OCI-M2 (cell line): ENCODE measurements around the gene PHYHIPL.

Source experiments
- DNase-seq: peaks from one replicate; lab custom pipeline; 2025; ENCODE audit not compliant: unreplicated experiment; lab: John Stamatoyannopoulos, UW

The PHYHIPL gene

DNA sequence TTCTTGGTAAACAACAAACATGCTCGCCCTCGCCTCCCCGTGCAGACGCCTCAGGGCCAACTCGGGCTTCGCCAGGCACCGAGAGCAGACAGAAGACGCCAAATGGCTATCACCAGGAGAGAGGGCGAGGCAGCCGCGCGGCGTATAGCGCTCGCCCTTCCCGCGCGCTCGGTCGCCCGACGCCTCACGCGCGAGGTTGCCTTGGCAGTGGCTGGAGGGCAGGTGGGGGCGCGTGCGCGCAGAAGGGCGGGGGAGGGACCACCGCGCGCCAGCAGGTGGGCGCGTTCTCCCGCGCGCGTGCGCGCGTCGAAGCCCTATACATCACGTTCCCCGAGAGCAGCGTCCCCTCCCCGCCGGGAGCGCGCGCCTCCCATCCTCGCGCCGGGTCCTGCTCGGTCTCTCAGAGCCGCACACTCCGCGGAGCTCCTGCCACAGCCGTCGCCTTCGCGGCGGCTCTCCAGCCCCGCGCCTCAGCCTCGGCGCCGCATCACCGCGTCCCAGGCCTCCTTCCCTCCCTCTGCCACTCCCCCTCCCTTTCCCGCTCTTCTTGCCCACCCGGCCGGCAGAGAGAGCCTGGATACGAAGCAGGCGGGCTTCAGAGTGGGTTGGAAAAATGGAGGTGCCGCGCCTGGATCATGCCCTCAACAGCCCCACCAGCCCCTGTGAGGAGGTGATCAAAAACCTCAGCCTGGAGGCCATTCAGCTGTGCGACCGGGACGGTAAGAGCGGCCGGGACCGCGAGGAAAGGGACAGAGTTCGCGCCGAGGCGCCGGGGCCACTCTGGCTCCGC, at the start of gene PHYHIPL:
Gene PHYHIPL (plus strand): TSS at position 403 of the 790 bp plus-strand sequence. CDS start 211 bp downstream, at position 614.
- DNase-seq, result no peak

- no peak for DNase-seq
These were observed 49.5 kb upstream of the PHYHIPL start for GRCh38 chr10:59126991-59127390.

DNA sequence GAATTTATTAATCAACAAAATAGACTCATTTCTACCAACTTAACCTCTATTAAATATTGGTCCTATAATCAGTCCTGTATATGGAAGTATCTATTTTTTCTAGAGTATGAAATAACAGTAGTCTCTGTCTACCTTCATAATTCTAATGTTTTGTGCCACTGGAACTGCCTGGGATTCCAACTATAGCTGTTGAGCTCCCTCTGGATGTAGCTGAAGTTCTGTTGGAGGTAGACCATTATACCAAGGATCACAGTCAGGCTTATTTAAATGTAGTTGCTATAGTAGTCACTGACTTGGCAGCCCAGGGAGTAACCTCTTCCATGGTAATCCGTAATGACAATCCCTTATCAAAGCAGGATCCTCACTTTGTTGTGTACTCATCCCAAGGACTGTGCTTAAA, 48.5 kb upstream of the PHYHIPL start:
- no peak for DNase-seq

- DNase-seq, result no peak
These were observed 46.6 kb upstream of the PHYHIPL start for GRCh38 chr10:59129867-59130266.

DNA sequence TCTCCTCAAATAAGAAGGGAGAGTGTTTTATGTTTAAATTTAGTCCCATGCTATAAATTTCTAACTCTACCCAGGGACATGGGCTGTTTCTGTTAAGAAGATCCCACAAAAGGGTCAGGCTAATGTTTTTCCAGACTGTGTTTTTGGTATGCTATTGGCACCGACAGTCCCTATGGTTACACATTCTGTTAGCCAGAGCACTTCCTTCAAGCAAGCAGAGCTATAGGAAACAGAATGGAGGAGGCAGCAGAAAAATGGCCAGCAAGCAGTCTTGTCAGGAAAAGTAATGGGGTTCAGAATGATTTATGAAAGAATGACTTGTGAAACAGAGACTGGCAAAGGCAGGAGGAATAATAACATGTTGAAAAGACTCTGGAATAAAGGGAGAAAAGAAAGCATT, 44.8 kb upstream of the PHYHIPL start:
- no peak for DNase-seq

DNA sequence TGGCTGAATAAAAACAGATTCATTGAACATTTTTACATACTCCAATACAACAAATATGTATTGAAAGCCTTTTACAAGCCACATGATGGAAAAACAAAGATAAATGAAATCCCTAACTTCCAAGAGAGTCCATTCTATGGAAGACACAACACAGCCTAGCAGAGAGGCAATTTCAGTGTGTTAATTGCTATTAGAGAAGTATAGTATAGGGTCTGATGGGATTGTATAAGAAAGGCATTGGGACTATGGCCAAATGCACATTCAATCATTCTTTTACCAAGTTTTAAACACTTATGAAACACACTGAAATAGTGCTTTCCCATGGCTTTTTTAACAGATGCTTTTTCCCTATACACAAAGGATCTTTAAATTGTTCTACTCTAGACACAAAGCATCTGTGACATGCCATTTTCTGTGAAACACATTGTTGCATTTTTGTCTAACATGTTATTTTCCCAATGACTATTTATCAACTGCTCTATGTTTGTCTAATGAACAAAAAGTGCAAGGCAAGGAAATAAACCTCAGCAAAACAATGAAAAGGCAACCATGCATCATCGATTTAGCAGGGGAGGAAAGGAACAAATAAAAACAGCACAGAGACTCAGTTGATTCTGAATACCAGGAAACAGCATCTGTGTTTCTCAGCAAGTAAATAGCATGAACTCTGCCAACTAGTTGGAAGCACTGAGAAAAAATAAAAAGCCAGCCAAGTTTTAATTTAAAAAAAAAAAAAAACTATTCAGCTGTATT, 42.4 kb upstream of the PHYHIPL start:
- DNase-seq, result no peak

- no peak for DNase-seq
These were observed 41.7 kb upstream of the PHYHIPL start for GRCh38 chr10:59134785-59135184.

DNA sequence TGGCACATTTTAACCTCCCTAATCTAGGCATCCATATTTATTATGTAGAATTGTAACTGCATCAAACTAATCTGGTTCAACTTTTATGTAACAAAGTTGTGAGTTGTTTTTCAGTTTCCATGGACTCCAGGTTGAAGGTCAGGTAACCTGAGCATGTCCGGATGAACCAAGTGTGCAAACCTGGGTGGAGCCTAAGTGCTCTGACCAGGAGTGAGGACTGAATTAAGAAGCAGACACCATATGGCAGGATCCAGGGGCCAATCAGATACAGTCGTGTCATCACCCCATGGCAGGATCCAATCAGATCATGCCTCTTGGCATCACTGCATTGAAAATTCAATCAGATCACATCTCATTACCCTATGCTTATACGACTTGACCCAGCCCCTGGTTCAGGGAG, 41.2 kb upstream of the PHYHIPL start:
- no peak for DNase-seq

DNA sequence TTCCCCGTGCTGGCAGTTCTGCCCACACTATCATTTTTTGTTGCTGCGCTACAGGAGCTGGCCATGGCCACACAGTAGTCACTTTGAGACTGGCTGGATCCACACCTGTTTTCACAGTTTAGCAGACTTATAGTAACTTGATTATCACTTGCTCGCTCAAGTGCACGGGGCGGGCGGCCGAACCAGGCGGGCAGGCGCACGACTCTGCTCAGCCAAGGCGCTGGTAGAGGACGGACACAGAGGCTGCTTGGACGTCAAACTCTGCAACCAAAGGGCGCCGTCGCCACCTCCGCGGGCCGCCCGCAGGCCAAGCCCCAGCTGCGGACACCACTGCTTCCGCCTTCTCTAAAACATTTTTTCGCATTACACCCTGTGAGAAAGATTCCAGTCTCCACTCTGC, 38.4 kb upstream of the PHYHIPL start:
- no peak for DNase-seq

DNA sequence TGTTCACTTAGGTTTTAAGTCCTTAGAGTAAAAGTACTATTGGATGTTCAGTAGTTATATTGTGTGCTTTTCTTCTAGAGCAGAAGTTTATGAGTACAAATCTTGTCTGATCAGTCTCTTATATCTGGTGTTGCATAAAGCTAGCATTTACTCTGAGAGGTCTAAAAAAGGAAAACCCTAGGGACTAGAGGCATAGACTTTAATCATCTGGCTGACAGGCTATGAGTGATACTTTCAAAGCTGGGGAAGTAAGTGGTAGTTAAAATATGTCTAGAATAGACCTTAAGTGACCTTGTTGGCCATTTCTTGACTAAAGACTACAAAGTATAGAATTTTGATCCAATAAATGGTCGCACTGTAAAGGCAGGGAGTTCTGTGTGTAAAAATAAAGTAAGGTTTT, 32.9 kb upstream of the PHYHIPL start:
- no peak for DNase-seq

DNA sequence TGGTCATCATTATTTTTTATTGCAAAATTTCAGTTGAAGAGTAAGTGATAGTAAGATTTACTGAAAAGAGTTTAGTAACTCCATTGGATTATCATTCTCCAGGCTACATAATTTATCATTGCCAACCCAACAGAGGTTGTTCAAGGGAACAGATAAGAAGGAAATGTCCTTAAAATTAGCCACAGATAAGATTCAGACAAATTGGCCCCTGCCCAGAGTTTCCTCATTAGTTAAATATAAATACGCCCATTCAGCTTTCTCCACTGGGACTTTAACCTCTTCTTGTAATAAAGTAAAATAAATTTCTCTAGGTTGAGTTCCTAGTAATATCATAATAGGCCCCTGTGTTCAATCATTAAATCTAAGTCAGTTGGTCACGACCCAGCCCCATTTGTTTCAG, 27.7 kb upstream of the PHYHIPL start:
- no peak for DNase-seq

- DNase-seq, result no peak
These were observed 20.9 kb upstream of the PHYHIPL start for GRCh38 chr10:59155556-59155955.

- DNase-seq, result no peak
These were observed 8.9 kb upstream of the PHYHIPL start for GRCh38 chr10:59167512-59167911.

DNA sequence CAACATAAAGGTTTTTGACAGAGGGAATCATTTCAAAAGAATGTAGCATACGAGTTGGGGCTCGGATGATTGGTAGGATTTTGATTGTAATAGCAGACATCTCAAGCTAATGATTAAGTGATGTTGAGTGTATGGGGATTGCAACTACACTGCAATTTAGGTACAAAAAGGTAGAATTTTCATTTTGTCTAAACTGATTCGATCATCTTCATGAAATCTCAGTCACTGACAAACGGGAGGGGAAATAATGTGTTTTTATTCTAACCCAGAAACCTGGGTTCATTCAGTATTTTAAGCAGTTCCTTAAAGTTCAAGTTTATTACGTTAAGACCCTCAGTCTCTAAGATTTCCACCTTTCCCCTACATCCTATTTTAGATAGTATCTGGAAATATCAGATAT, 3.9 kb upstream of the PHYHIPL start:
- no peak for DNase-seq

DNA sequence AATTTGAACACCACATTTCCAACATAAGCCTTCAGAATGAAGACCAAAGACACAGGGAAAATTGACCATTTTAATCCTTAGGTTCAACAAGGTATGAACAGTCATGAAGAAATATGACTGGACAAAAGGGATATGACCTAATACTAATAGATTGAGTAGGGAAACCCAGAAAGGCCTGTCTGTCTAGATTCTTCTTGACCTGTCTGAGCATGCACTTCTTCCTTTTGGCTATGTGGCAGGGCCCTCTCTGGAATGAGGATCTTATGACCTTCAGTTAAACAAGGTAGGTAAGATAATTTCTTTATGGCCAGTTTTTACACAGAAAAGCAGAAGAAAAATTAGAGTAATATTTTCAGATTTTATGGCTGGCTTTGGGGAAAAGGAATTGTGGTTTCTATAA, 3.0 kb upstream of the PHYHIPL start:
- no peak for DNase-seq

- DNase-seq, result no peak
These were observed 754 bp upstream of the PHYHIPL start for GRCh38 chr10:59175538-59176240.

DNA sequence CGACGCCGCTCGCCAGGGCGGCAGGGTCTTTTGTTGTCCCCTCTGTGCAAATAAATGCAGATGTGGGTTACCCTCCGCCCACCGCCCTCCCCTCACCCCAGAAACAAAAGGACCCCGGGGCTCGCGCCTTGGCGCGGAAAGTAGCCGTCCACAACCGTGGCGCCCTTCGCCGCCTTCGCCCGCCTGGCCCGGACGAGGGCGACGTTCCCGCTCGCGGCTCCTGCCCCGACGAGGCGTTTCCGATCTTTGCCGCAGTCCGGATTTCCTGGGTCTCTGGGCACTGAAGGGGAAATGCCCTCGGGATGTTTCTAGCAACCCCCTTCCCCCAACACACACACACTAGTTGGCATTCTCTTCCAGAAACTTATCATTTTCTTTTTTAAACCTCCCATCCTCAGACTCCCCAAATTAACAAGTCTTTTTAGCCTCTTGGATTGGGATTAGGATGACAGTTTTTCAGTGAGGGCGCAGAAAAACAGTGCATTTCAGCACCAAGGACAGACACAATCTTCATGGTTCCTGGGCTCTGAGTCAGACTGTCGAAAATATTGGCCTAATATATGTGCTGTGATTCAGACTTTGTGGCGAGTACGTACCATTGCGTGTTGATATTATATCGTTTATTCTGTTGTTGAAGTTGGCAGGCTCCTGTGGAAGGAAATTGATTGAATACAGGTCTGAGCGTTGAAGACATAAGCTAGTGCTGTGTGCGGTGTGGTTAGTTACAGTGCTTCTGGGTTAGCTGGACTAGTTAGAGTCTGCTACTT, 771 bp downstream of the PHYHIPL start:
- DNase-seq, result no peak

GRCh38 chr10:59177836-59178235, 1.4 kb downstream of the PHYHIPL start:
- DNase-seq, result no peak

DNA sequence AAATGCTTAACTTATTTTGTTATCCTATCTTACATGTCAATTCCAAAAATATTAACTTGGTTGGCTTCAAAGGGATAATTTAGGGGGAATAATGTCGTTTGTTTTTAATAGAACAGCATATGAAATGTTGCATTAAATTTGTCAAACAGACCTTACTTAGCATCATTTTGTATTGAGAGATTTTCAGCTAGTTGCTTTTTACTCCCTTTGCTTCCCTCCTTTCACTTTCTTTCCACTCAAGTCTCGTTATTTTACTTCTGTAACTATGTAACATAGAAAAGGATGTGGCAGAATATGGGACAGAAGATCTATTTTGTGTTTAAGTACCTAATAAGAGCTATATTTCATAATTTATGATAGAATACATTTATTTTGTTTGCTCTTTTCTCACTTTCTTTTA, 2.6 kb downstream of the PHYHIPL start:
- DNase-seq, result no peak

DNA sequence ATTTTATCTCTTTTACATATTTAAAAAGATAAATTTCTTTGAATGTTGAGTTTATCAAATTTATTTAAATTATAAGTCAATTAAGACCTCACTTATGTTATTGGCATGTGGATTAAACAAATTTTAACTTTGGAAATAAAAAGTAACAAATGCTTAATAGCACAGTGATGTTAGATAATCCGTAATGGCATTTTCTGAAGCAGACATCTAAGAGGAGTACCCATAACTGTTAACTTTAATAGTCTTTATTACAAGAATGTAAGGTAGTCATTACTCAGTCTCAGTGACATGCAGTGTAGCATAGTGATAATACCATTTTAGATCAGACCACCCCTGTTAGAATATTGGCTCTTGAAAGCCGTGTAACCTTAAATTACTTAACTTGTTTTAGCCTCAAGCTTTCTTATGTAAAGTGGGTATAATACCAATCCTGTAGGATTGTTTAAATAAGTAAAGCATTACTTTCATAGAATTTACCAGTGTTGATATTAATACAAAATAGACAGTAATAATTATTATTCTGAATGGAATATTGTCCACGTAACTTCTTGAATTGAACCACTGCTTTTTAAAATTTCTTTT, 4.3 kb downstream of the PHYHIPL start:
- DNase-seq, result no peak

DNA sequence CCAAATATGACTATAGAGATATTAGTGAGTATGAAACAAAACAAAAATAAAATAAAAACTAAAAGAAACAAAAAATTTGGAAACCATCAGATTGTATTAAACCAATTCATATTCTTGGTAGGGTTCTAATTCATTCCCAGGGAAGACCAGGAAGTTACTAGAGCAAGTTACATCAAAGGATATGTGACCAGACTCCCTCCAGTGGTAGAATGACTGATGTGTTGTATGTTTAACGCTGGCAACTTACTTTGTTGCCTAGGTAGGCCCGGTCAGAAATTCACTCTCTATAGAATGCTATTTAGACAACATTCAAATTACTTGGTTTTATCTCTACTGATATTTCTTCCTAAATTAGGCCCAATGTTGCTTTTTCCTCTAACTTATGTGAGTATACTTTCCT, 5.2 kb downstream of the PHYHIPL start:
- DNase-seq, result no peak
